Stimulated activated CD4-positive, alpha-beta T cell treated with anti-CD3 and anti-CD28 coated beads, Interleukin-12 subunit alpha, Interleukin-12 subunit beta, amount 100 ng/mL, for 48 hours (primary cell): ENCODE data around the gene TNPO1.
"Not testable (repeated sequence)": the region's sequence is repeated elsewhere in the genome, so short reads cannot be mapped to it uniquely, and the experiment has no call there.

Source experiments
- DNase-seq, 3 donors: peaks; one replicate each; pipeline ENCODE4 v3.0.0-alpha.2; 2020; ENCODE audit warnings: low read depth in 2 of 3, low spot score in 1 of 3

Gene TNPO1

GRCh38 chr5:72816284-72817075, at the start of gene TNPO1:
Gene TNPO1 (plus strand): TSS chr5:72816661. CDS start chr5:72816738, 77 bp downstream.
- peak; percentile 60 to 82 (median 68) for DNase-seq

- no peak for DNase-seq
Observed at GRCh38 chr5:72767289-72768010, 49.0 kb upstream of the TNPO1 start.

DNA sequence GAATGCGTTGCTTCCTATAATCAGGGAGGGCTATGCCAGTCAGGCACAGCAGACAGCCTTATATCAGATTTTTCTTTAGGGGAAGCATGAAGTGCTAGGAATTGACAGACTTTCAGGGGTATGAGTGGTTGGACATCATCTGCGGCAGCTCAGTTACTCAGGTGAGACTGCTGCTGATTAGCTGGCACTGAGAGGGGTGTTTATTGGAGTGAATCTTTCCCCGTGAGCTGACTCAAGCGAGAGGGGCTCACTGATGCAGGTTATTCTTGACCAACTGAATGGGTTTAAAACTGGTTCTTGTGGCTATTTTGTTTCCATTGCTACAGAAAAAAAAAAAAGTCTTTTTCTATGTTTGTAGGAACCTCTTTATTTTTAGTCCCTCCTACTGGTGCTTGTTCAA, 46.2 kb upstream of the TNPO1 start:
- DNase-seq = no peak

- DNase-seq = no peak
Observed at GRCh38 chr5:72776684-72777083, 39.8 kb upstream of the TNPO1 start.

DNA sequence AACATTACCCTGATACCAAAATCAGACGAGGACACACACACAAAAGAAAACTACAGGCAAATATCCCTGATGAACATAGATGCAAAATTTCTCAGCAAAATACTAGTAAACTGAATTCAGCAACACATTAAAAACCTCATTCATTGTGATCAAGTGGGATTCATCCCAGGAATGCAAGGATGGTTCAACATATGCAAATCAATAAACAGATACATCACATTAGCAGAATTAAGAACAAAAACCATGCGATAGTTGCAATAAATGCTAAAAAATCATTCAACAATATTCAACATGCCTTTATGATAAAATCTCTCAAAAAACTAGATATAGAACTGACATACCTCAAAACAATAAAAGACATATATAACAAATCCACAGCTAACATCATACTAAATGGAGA, 36.9 kb upstream of the TNPO1 start:
- DNase-seq = no peak

DNA sequence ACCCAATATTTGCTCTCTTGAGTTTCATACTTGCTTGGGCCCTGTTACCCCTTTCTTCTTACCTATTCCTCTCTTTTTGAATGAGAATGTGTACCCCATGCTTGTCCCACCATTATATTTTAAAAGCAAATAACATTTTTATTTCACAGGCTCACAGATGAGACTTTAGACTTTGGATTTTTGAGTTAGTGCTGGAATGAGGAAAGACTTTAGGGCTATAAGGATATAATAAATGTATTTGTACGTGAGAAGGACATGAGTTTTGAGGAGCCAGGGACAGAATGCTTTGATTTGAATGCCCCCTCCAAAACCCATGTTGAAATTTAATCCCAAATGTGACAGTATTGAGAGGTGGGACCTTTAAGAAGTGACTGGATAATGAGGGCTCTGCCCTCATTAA, 33.1 kb upstream of the TNPO1 start:
- no peak for DNase-seq

DNA sequence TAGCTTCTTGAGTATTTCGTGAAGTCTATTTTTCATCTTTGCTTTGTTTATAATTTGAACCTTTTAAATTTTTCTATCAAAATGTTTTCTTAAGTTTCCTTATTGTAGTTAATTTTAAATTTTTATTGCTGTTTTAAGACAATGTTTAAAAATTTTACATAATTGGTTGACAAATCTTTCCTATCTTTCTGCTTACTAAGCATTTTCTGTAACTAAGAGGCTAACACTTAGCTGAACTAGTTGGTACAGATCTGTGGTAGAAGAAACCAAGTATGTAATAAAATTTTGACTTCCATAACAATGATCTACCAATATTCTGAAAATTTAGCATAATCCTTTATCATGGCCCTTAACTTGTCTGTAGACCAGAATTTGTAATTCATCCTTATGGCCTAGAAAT, 32.3 kb upstream of the TNPO1 start:
- DNase-seq = no peak

DNA sequence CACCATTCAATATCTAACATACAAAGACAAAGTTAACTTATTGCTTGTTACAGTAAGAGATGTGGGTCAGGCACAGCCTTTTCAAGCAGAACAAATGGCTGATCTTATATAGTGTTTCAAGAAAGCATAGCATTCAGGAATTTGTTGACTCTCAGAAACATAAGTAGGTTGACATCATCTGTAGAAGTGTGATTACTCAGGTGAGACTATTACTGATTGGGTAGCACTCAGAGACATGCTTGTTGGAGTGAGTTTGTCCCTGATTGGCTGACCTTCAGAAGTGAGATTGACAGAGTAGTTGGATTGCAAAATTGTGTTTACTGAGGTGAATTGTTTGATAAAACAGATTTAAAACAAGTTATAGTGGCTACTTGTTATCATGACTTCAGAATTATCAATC, 30.7 kb upstream of the TNPO1 start:
- no peak for DNase-seq

- no peak for DNase-seq
Observed at GRCh38 chr5:72786676-72787075, 29.8 kb upstream of the TNPO1 start.

DNA sequence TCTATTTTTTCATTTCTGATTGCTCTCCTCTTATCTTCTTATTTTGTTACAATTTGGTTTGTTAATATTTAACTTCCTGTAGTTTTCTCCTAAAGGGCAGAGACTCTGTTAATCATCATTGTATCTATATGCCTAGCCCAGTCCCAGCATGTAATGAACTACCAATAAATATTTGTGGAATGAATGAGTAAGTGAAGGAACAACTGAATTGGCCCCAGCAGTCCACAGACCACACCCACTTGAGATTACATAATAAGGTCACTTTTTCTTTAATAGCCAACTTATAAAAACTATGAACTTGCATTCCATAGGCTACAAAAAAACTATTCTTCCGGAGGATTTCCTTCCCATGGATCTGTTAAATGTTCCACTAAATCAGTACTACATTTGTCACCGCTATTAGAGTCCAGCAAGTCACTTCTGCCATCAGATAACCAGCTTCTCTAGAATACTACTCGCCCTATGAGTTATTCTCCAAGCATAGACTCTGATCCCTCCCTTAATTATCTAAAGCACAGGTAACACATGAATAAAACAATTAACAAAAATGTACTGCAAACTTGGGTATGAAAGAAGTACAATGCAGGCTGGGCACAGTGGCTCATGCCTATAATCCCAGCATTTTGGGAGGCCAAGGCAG, 27.5 kb upstream of the TNPO1 start:
- no peak for DNase-seq

DNA sequence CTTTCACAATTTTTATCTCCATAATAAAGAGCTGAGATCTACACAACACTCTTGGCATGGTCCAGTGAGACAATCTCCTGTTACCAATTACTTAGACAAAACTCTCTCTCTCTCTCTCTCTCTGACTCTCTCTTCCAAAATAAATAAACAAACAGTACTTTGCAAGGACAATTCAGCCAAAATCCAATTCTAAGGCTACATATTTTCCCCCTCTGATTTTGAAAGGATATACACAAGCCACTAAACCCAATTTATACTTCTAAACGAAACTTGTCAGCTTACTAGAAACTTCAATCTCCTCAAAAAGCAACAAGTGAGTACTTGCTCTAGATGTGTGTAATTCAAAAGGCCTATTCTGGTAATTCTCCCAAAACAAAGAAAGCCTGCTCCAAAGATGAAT, 26.3 kb upstream of the TNPO1 start:
- no peak for DNase-seq

DNA sequence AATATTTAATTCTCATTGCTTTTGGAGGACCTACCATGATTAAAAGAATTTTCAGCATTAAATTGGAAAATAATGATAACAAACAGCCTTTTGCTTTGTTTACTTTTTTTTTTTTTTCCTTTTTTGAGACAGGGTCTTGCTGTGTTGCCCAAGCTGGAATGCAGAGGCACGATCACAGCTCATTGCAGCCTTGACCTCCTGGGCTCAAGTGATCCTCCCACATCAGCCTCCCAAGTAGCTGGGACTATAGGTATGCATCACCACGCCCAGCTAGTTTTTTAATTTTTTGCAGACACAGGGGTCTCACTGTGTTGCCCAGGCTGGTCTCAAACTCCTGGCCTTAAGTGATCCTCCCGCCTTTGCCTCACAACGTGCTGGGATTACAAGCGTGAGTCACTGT, 23.8 kb upstream of the TNPO1 start:
- DNase-seq = not testable (repeated sequence)

DNA sequence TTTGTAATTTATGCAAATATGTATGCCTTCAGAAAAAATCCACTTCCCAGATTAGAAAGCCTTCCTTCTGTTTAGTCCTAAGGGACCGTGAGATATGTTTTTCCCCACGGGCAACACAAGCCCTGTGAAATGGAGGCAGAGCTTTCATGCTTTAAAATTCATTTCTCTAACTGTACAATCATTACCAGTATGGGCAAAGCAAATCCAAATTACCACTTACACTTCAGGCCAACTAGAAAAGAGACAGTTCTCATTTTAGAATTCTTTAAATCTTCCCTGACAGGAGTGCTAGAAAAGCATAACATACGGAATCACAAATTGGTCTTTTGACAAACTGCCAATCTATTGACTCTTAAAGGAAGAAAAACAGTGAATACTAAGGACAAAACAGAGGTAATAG, 20.5 kb upstream of the TNPO1 start:
- DNase-seq = no peak

- DNase-seq = no peak
Observed at GRCh38 chr5:72799721-72800120, 16.7 kb upstream of the TNPO1 start.

- DNase-seq = not testable (repeated sequence)
Observed at GRCh38 chr5:72808637-72809036, 7.8 kb upstream of the TNPO1 start.

- DNase-seq = no peak
Observed at GRCh38 chr5:72811849-72812248, 4.6 kb upstream of the TNPO1 start.

DNA sequence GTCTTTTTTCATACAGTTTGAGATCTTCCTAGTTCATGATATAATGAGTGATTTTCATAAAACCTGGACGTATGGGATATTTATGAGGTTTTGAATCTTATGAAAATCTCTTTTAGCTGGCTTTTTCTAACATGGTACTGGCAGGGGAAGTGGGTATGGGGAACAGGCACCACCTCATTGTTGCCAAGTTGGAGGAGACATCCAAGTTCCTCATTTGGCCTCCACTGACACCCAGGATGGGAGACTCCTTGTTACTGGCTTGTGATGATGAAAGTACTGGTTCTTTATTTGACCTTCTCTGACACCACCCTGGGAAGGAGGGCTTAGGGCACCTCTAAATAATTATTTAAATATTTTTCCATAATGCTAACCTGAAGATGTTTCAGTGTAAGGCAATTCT, 4.0 kb upstream of the TNPO1 start:
- no peak for DNase-seq

DNA sequence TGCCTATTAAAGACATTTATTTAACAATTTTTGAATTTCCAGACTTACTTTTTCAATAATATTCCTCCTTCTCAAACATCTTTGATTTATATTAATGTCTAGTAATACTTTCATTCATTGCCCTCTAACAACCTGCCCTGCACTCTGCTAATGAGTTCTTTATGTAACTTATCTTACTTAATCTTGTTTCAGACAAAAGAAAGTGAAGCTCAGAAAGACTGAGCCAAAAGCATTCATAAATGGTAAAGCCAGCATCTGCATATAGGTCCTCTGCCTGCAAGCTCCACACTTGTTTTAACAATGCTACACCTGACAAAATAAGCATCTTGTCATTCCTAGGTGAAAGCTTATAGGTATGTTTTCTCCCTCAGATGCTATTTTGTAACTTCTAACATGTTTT, 2.4 kb upstream of the TNPO1 start:
- DNase-seq = no peak

- no peak for DNase-seq
Observed at GRCh38 chr5:72814864-72815263, 1.6 kb upstream of the TNPO1 start.

DNA sequence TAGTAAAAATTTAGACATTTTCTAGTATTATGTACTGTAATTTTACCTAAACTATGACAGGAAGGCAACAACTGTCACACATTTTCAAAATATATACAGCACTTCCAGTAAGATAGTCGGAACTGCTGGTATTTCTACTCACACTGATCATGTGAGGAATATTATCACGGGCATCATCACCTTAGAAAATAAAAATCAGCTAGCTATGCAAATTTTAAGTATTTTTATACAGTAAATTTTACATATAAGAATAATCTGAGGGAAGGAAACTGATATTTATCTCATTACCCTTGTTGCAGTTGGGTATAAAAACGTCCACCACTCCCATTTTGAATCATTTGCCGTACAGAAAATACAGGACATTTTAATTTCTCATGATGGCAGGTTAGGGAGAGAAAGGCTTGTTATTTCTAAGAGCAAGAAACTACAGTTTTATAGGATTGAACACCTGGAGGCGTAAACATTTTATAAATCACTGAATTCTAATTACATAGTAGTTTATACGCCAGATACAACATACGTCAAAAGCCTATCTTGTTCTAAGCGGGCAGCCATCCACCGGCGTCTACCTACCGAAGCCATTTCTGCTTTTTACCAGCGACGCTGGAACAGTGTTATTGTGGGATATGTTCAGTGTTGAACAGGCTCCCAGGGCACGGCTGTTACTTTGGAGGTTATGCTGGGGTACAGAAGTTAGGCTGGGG, 729 bp upstream of the TNPO1 start:
- DNase-seq = peak in 1 of 3 donors; percentile 1

GRCh38 chr5:72817076-72817481, 618 bp downstream of the TNPO1 start:
- DNase-seq = peak; percentile 4 to 16 (median 14)
